ENCODE measurements around the gene VPS45.

DNA sequence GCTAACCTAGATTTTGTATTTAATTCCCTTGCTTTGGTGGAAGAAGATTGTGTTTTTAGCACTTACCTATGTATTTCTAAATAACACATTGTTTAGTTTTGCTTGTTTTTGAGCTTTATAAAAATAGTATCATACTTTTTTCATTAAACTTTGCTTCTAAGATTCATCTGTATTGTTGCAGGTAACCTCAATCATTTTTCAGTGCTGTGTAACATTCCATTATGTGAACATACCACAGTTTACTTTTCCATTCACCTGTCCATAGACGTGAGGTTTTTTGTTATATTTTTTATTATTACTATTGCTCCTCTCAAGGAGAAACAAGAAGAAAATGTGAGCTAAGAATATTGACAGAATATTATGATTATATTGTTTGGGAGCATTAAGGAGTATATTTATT lies 67.0 kb downstream of the VPS45 start:
- TF ChIP-seq, protein P1, sequence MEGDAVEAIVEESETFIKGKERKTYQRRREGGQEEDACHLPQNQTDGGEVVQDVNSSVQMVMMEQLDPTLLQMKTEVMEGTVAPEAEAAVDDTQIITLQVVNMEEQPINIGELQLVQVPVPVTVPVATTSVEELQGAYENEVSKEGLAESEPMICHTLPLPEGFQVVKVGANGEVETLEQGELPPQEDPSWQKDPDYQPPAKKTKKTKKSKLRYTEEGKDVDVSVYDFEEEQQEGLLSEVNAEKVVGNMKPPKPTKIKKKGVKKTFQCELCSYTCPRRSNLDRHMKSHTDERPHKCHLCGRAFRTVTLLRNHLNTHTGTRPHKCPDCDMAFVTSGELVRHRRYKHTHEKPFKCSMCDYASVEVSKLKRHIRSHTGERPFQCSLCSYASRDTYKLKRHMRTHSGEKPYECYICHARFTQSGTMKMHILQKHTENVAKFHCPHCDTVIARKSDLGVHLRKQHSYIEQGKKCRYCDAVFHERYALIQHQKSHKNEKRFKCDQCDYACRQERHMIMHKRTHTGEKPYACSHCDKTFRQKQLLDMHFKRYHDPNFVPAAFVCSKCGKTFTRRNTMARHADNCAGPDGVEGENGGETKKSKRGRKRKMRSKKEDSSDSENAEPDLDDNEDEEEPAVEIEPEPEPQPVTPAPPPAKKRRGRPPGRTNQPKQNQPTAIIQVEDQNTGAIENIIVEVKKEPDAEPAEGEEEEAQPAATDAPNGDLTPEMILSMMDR (IDR thresholded peaks at IDR 0.05) = no peak
- no peak for TF ChIP-seq EP300 (IDR thresholded peaks at IDR 0.05)

Measured in ovary (tissue), 3 donors.